Kidney glomerular epithelial cell (primary cell): ENCODE measurements around the gene BCL2A1.
"Not testable (repeated sequence)": the region's sequence is repeated elsewhere in the genome, so short reads cannot be mapped to it uniquely, and the experiment has no call there.

Experiments
- DNase-seq: peaks from one replicate; lab custom pipeline; 2025; lab: John Stamatoyannopoulos, UW

Gene BCL2A1

DNA sequence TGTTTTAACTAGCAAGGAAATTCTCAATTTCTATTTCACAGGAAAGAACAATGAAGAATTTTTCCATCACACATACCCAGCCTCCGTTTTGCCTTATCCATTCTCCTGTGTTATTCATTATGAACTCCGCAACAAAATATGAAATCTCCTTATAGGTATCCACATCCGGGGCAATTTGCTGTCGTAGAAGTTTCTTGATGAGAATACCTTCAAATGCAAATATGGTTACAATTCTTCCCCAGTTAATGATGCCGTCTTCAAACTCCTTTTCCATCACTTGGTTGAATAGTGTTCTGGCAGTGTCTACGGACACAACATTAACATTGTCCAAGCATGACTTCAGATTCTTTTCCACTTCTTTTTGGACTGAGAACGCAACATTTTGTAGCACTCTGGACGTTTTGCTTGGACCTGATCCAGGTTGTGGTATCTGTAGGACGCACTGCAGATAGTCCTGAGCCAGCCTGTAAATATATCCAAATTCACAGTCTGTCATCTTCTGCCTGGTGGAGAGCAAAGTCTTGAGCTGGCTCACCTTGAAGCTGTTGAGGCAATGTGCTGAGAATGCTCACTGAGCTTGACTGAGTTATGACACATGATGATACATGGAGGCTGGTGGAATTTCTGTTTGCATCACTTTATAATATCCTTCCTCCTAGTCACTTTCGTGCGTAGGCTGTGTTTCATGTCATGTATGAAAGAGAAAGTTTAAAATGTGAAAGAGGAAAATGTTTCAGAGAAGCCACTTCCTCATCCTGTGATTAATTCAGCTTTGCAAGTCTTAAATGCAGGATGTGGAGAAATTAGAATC, at the start of gene BCL2A1:
Gene BCL2A1 (minus strand): TSS at position 573 of the 811 bp plus-strand sequence. CDS start 77 bp downstream, at position 496.
- DNase-seq, result peak; percentile 74

DNA sequence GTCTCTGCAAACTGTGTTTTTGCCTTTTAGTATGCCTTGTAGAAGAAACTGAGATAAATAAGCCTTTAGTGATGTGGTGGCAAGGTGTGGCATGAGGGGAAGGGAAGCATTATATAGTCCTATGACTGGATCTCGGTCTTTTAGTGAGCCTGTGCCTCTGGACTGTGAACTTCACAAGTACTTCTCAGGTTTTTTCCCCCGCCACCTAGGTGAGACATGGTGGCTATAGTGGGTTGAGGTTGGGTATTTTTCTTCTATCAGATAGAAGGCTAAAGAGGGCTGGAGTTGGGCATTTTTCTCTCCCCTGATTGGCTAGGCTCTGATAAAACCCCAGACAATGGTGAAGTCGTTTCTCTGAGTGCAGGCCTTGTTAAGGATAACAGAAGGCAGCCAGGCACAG, 49.7 kb upstream of the BCL2A1 start:
- no peak for DNase-seq

DNA sequence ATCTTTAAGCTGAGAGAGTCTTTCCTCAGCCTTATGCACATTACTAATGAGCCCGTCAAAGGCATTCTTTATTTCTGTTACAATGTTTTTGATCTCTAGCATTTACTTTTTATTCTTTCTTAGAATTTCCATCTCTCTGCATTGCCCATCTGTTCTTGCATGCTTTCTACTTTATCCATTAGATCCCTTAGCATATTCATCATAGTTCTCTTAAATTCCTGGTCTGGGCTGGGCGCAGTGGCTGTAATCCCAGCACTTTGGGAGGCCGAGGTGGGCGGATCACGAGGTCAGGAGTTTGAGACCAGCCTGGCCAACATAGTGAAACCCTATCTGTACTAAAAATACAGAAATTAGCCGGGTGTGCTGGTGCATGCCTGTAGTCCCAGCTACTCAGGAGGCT, 49.2 kb upstream of the BCL2A1 start:
- DNase-seq, result not testable (repeated sequence)

DNA sequence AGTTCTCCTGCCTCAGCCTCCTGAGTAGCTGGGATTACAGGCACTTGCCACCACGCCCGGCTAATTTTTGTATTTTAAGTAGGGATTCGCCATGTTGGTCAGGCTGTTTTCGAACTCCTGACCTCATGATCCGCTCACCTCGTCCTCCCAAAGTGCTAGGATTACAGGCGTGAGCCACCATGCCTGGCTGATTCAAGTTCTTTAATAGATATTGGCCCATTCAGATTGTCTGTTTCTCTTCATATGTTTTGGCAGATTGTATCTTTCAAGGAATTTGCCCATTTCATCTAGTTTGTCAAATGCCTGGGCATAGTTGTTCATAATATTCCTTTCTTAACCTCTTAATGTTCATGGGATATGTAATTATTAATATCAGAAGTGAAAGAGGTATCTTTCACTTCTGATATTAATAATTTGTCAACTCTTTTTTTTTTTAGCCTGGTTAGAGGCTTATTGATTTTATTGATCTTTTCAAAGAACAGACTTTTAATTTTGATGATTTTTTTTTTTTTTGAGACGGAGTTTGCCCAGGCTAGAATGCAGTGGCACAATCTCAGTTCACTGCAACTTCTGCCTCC, 48.3 kb upstream of the BCL2A1 start:
- DNase-seq, result no peak

DNA sequence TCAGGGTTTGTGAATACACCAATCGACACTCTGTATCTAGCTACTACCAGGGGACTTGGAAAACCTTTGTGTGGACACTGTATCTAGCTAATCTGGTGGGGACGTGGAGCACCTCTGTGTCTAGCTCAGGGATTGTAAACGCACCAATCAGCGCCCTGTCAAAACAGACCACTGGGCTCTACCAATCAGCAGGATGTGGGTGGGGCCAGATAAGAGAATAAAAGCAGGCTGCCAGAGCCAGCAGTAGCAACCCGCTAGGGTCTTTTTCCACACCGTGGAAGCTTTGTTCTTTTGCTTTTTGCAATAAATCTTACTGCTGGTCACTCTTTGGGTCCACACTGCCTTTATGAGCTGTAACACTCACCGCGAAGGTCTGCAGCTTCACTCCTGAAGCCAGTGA, 46.1 kb upstream of the BCL2A1 start:
- DNase-seq, result not testable (repeated sequence)

DNA sequence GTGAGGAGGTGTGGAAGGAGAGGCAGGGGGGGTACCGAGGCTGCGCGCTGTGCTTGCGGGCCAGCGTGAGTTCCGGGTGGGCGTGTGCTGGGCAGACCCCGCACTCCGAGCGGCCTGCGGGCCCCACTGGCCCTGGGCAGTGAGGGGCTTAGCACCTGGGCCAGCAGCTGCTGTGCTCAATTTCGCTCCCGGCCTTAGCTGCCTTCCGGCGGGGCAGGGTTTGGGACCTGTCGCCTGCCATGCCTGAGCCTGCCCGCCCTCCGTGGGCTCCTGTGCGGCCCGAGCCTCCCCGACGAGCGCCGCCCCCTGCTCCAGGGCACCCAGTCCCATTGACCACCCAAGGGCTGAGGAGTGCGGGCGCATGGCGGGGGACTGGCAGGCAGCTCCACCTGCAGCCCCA, 45.5 kb upstream of the BCL2A1 start:
- not testable (repeated sequence) for DNase-seq

DNA sequence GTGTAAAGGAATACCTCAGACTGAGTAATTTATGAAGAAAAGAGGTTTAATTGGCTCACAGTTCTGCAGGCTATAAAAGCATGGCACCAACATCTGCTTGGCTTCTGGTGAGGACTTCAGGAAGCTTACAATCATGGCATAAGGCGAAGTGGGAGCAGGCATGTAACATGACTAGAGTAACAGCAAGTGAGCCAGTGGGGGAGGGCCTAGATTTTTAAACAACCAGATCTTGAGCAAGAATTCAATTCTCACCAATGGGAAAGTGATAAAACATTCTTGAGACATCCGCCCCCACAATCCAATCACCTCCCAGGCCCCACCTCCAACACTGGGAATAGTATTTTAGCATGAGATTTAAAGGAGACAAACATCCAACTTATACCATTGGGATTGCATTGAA, 44.2 kb upstream of the BCL2A1 start:
- DNase-seq, result no peak

DNA sequence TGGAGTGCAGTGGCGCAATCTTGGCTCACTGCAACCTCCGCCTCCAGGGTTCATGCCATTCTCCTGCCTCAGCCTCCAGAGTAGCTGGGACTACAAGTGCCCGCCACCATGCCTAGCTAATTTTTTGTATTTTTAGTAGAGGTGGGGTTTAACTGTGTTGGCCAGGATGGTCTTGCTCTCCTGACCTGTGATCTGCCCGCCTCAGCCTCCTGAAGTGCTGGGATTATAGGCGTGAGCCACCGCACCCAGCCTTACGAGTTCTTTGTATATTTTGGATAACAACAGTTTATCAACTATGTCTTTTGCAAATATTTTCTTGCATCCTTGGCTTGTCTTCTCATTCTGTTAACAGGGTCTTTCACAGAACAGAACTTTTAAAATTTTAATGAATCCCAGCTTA, 43.2 kb upstream of the BCL2A1 start:
- not testable (repeated sequence) for DNase-seq

DNA sequence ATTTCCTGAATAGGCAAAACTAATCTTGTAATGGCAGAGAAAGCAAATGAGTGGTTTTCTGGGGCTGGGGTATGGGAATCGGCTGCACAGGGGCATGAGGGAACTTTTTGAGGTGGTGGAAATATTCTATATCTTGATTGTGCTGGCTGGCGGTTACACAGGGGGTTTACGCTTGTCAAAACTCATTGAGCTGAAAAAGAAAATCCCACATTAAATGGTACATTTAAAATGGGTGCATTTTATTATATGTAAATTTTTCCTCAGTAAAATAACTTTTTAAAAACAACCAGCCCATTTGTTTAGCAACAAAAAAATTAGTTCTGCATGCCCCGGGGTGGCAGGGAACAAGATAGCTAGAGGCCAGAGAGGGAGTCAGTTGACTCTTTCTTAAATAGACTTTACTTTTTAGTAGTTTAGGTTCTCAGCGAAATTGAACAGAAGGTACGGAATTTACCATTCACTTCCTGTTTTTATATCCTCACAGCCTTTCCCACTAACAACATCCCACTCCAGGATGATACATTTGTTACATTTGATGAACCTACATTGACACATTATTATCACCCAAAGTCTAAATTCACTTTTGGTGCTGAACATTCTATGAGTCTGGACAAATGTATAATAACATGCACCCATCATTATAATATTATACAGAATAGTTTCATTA, 41.2 kb upstream of the BCL2A1 start:
- no peak for DNase-seq

DNA sequence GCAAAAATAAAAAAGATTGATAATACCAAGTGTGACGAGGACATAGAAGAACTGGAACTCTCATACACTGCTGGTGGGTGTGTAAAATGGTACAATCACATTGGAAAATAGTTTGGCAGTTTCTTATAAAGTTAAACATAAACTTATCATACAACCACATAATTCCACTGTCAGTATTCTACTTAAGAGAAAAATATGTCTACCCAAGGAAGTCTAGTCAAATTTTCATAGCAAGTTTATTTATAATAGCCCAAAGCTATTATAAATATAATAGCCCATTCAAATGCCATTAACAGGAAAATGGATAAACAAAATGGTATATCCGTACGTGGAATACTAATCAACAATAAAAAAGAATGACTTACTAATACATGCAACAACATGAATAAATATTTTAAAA, 40.6 kb upstream of the BCL2A1 start:
- DNase-seq, result no peak

DNA sequence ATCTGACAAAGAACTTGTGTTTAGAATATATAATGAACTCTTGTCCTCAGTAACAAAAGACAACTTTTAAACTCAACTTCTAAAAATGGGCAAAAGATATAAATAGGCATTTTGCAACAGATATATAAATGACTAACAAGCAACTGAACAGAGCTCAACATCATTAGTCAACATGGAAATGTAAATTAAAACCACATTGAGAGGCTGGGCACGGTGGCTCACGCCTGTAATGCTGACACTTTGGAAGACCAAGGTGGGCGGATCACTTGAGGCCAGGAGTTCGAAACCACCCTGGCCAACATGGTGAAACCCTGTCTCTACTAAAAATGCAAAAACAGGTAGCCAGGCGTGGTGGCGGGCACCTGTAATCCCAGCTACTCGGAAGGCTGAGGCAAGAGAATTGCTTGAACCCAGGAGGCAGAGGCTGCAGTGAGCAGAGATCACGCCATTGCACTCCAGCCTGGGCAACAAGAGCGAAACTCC, 40.1 kb upstream of the BCL2A1 start:
- not testable (repeated sequence) for DNase-seq

DNA sequence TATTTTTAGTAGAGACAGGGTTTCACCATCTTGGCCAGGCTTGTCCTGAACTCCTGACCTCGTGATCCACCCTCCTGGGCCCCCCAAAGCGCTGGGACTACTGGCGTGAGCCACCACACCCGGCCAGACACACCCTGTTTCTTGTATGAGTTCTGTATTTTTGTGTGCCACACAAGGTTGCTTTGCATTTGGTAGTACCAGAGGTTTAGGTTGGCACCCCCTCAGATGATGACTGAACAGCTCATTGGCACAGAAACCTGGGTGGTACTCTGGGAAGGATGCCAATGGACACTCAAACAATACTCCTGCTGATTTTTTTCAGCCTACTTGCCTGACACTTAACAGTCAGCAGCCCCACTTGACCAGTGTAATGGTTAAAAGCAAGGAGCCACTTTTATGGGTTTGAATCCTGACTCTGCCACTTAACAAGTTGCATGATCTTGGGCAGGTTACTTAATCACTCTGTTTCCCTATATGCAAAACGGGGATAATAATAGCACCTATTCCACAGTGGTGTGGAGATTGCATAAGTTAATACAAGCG, 39.2 kb upstream of the BCL2A1 start:
- DNase-seq, result no peak

DNA sequence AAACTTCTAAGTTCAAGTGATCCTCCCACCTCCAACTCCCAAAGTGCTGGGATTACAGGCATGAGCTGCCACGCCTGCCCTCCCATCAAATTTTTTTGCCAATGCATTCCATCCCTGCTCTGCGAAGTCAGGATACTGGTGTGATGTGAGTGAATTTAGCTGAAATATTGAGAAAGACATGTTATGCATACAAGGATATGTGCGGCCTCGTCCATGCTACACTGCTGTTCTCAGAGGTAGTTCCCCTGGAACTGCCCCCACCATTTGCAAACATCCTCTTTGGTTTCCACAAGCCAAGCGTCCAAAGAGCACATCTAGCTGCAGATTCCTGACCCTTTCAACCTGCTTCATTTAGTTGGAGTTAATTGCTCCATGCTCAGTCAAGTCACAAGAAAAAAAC, 36.5 kb upstream of the BCL2A1 start:
- DNase-seq, result no peak

DNA sequence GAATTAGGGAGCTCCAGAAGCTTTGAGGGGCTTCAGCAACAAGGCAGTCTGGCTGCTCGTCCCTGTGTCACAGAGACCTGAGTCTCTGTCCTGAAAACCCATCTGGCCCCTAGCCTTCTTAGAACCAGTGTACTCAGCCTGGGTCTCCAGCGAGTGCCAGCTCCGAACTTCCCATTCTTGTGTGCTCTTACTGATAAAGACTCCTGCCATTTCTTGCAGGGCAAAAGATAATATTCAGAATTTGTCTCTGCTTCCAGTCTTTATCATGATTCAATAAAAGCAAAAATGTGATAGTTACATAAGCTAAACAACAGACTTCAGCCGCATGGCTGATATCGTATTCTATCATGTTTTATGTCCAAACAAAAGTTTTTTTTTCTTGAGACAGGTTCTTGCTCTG, 36.0 kb upstream of the BCL2A1 start:
- no peak for DNase-seq

DNA sequence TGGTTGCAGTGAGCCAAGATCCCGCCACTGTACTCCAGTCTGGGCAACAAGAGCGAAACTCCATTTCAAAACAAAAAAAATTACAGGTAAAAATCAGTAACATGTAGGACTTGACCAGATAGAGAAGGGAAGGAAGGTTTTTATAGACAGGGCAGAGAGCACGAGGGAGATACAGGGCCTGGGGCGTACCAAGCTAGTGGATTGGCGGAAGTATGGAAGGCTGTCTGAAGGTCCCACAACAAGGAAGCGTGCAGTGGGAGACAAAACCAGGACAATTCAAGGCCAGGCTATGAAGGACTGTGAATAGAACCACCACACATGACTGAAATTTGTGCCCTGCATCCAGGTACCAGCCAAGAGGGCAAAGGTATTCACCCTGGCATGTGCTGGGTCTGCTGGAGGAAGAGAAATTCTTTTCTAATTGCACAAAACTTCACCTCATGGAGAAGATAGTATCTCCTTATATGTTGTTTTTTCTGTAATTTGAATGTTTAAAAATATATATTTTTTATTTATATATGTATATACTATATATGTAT, 33.0 kb upstream of the BCL2A1 start:
- no peak for DNase-seq

DNA sequence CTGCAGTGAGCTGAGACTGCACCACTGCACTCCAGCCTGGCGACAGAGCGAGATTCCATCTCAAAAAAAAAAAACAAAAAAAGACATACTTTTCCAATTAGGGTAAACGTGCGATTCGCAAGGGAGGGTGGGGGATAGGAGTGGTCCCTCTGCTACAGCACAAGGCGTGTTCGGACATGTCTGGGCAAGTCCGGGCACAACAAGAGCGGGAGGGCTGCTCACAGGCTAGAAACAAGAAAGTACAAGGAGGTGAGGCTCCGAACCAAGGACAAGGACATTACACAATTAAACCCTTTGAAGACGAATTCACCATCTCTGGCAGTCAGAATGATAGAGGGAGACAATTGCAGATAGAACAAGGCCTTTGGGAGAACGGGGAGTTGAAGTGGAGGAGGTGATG, 32.2 kb upstream of the BCL2A1 start:
- no peak for DNase-seq

DNA sequence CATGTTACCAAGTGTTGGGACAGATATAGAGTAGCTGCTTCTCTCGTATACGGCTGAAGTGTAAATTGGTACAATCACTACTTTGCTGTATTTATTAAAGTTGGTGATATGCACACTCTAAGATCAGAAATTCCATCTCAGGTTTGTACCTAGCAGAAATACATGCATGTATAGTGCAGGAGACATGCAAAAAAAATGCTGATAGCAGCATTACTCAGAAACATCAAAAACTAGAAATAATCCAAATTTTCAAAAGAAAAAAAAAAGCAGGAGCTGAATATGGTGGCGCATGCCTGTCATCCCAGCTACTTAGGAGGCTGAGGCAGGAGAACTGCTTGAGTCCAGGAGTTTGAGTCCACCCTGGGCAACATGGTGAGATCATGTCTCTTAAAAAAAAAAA, 31.3 kb upstream of the BCL2A1 start:
- DNase-seq, result no peak

DNA sequence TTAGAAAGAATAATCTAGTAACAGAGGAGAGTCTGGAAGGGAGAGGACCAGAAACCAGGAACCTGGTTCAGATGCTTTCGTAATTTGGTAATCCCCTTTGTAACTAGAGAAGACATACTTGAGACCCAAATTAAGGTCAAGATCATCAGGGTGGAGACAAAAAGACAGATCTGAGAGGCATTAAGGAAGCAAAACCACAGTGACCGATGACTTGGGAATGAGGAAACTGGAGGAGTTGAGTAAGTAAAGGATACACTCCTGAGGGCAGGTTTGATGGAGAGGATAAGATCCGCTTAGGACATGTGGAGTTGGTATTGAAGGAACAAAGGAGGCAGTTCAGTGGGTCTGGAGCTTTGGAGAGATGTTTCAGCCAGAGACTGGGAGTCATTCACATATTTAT, 23.6 kb upstream of the BCL2A1 start:
- peak; percentile 21 for DNase-seq

DNA sequence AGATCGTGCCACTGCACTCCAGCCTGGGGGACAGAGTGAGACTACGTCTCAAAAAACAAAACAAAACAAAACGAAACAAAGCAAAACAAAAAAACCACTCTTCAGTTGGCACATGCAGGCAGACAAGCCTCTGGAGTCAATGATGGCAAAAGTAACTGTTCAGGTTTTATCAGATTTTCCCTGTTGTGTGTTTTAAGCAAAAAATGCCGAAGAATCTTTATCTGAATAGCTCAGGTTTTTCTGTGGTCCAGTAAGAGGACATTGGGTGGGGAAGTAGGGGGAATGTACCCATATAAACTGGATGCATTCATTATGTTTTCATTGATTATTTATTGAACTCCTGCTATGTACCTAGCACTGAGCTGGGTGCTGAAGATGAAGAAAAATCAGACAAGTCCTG, 20.8 kb upstream of the BCL2A1 start:
- no peak for DNase-seq

DNA sequence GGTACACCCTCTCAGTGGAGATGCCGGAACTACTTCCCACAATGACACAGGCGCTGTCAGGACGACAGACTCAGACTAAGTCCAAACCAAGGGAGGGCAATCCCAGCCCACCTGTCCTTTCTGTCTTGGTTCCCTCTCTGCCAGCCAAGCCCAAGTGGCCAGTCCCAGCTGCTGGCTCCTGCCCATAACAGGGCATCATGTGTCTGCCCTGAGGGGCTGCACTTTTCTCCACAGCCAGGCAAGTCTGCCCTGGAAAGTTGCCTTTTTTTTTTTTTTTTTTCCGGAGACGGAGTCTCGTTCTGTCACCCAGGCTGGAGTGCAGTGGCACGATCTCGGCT, 20.0 kb upstream of the BCL2A1 start:
- no peak for DNase-seq

DNA sequence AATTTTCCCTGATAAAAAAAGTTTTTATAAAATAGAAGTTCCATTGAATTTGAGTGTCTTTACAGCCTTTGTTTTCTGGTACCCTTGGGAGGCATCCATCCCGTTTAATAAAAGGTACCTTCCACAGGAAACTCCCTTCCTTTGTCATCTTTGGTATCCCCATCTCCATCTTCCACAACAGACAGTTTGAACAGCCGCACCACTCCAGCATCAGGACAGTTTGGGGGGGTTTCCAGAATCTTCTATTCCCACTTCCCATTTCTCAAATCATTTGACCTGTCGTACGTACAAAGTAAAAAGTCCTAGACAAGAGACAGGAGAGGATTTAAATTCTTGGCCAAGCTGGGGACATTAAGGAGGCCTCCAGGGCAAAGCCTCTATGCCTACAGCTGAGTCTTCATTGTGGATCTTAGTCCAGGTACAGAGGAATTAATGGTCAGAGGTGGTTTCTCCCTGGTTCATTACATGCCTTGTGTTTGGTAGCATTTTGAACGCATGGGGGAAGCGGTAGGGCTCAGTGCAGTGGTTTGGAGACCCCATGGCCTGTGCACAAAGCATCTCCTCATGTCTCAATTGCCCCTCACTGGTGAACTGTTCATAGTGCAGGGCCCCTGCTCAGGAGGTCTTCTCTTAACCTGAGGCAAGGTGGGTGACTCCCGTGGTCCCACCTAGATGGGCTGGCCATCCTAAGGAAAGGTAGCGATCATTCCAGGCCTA, 19.4 kb upstream of the BCL2A1 start:
- no peak for DNase-seq

DNA sequence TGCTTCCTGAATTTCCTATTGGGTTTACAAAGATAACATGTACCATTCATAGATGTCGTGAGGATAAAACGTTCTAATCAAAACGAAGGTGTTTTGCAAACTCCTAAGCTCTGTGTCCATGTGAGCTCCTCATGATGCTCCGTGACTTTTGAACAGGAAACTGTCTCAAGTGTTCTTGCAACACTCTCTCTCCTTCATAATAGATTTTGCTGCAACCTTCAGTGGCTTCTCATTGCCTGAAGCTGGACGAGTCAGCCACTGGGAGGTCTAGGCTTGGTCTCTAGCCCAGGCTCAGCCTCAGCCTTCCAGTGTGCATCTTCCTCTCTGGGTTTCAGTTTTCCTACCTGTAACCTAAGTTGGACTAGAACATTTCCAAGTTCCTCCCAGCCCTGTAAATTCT, 18.7 kb upstream of the BCL2A1 start:
- no peak for DNase-seq
